ENCODE data around the gene CDK6. TPM values are rescaled to one million over a fixed set of nuclear protein-coding genes. Genes with fewer than 3 reads are reported as not detected.

The CDK6 gene
- total and polyA plus RNA-seq, 10 of the 15 experiments (the other 5 are each of a cell fraction or from before 2014, with no cell fraction given), result 8.0 to 118 (median 45.8) TPM

- TF ChIP-seq, protein P1, sequence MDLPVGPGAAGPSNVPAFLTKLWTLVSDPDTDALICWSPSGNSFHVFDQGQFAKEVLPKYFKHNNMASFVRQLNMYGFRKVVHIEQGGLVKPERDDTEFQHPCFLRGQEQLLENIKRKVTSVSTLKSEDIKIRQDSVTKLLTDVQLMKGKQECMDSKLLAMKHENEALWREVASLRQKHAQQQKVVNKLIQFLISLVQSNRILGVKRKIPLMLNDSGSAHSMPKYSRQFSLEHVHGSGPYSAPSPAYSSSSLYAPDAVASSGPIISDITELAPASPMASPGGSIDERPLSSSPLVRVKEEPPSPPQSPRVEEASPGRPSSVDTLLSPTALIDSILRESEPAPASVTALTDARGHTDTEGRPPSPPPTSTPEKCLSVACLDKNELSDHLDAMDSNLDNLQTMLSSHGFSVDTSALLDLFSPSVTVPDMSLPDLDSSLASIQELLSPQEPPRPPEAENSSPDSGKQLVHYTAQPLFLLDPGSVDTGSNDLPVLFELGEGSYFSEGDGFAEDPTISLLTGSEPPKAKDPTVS (IDR thresholded peaks at IDR 0.05; ENCODE audit: low read depth, low read length), result no peak
- no peak for TF ChIP-seq FOXK2 (IDR thresholded peaks at IDR 0.05)
- no peak for TF ChIP-seq WRNIP1 (IDR thresholded peaks at IDR 0.05; ENCODE audit: borderline replicate concordance, low read depth, low read length)
- no peak for TF ChIP-seq NRF1 (conservative IDR thresholded peaks at IDR 0.05; ENCODE audit: low read depth, low read length)
Measured at GRCh38 chr7:92621026-92621540, 215.3 kb downstream of the CDK6 start (continued).

GRCh38 chr7:92615861-92616260 lies 220.5 kb downstream of the CDK6 start:
- Histone ChIP-seq H3K9me3 (replicated peaks; ENCODE audit: control insufficient read depth, insufficient read depth, low read length) (no peaks in the 10 kb centered on the region), H3K36me3 (ENCODE audit: control insufficient read depth in 2 of 2, insufficient read depth in 2 of 2, low read length in 1 of 2) (peaks cover 6 to 12% of the 10 kb centered on the region in 2 experiments; a peak in 3 of 4 replicates), H3K27ac (ENCODE audit: control insufficient read depth, insufficient read depth) (no peak overlapping the region), H3K4me2 (ENCODE audit: control insufficient read depth, insufficient read depth) (no peak overlapping the region), H4K20me1 (ENCODE audit: control insufficient read depth, insufficient read depth) (no peaks in the 10 kb centered on the region), H3K4me3 (no peak overlapping the region), H3K4me1 (ENCODE audit: control insufficient read depth, insufficient read depth, low read length) (no peaks in the 10 kb centered on the region), H3K27me3 (replicated peaks in 1 of 2; ENCODE audit: control insufficient read depth in 2 of 2, insufficient read depth in 2 of 2, low read length in 1 of 2) (no peaks in the 10 kb centered on the region), H3K9ac (ENCODE audit: control insufficient read depth, insufficient read depth, low read length) (no peak overlapping the region), H2AFZ (ENCODE audit: control insufficient read depth, low read depth, low read length) (no peak overlapping the region), H3K79me2 (ENCODE audit: control insufficient read depth, insufficient read depth, low read length) (no peaks in the 10 kb centered on the region)
- FAIRE-seq (no peak), DNase-seq (ENCODE audit: low read depth, low spot score) (no peak), ATAC-seq (no peak)
- in situ Hi-C loops (cut with MboI) (no loop called here), intact Hi-C loops (cut with micrococcal nuclease; ENCODE audit: unreplicated experiment) (no loop called here)
- no peak for TF ChIP-seq ETV6 (conservative IDR thresholded peaks at IDR 0.05 in 1 of 2, IDR thresholded peaks at IDR 0.05 in 1 of 2; ENCODE audit: borderline replicate concordance in 1 of 2, low read depth in 1 of 2)
- POLR2A ChIA-PET, result no interaction called here
- WGBS (ENCODE audit: insufficient coverage, insufficient replicate concordance, low lambda C conversion rate, missing lambda C conversion rate), result 0% methylated on average over 1 of the region's 1 CpG
- RAD21 ChIA-PET (ENCODE audit: unreplicated experiment), result interaction anchor here (0.6 kb wide), 1 partner anchor 38 kb away, joined by 3 read pairs; no protein-coding TSS in a partner anchor
- CTCF ChIA-PET, result interaction anchor here (1.0 kb wide), 1 partner anchor 247 kb away, joined by 3 read pairs; no protein-coding TSS in a partner anchor
- SMC1A ChIA-PET (ENCODE audit: uncharacterized antibody, unreplicated experiment), result interaction anchor here (1.0 to 1.5 kb wide), 2 partner anchors 16 to 36 kb away, joined by 3 read pairs; no protein-coding TSS in a partner anchor
- BruUV-seq (replicated peaks), result no TSS peak

Data from GM12878 (cell line).